Lower leg skin (tissue), 3 donors: ENCODE measurements around the gene ESAM.

Experiments
- CTCF ChIP-seq, 3 donors: fragments of 450-650 bp; IDR thresholded peaks; one replicate each; pipeline ENCODE4 v1.5.1; 2016; ENCODE audit warnings: antibody characterized with exemption in 3 of 3, mild to moderate bottlenecking in 3 of 3, moderate library complexity in 2 of 3
- POLR2A ChIP-seq, 2 donors: fragments of 450-650 bp; IDR thresholded peaks; one replicate each; pipeline ENCODE4 v1.6.1; 2016 to 2017; ENCODE audit warnings: antibody characterized with exemption in 2 of 2, mild to moderate bottlenecking in 1 of 2, moderate library complexity in 1 of 2

DNA sequence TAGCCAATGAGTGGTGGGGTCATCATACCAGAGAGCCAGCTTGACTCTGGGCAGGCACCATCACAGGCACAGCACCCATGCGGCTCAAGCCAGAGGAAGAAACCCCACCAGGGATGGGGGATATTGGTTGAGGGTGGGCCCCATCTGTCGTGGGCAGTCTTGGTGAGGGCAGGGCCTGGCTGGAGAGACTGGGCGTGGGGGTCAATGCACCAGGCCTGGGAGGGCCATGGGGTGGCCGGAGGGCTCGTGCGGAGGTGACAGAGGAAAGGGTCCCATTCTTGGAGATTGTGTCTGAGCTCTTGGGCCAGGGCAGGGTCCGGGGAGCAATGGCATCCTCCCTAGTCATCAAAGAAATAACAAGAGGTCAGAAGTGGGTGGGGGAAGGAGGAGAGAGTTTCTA lies 8.5 kb downstream of the ESAM start:
- TF ChIP-seq CTCF (IDR thresholded peaks at IDR 0.05) (no peak), POLR2A (IDR thresholded peaks at IDR 0.05) (no peak)
